Superior temporal gyrus (tissue), 1 donor: Measurements from ENCODE around the gene SDC1.

ENCODE experiments used
- DNase-seq: peaks from one replicate; pipeline ENCODE4 v3.0.0-alpha.2; 2016; ENCODE audit errors: extremely low spot score

Gene SDC1

GRCh38 chr2:20170704-20171250 is 54.2 kb downstream of the SDC1 start:
- no peak for DNase-seq

- DNase-seq: no peak
Measured at GRCh38 chr2:20169796-20170703, 54.9 kb downstream of the SDC1 start.

- DNase-seq: no peak
Measured at GRCh38 chr2:20168727-20169696, 55.9 kb downstream of the SDC1 start.

- DNase-seq: no peak
Measured at GRCh38 chr2:20168048-20168726, 56.7 kb downstream of the SDC1 start.

- DNase-seq: no peak
Measured at GRCh38 chr2:20167356-20167755, 57.6 kb downstream of the SDC1 start.

GRCh38 chr2:20165677-20166509 is 59.0 kb downstream of the SDC1 start:
- no peak for DNase-seq

GRCh38 chr2:20164734-20165478 is 60.0 kb downstream of the SDC1 start:
- DNase-seq: no peak

- no peak for DNase-seq
Measured at GRCh38 chr2:20164061-20164733, 60.7 kb downstream of the SDC1 start.

GRCh38 chr2:20159411-20160070 is 65.4 kb downstream of the SDC1 start:
- DNase-seq: no peak

- DNase-seq: no peak
Measured at GRCh38 chr2:20157193-20157891, 67.6 kb downstream of the SDC1 start.

- DNase-seq: no peak
Measured at GRCh38 chr2:20156836-20157192, 68.1 kb downstream of the SDC1 start.

GRCh38 chr2:20156076-20156759 is 68.7 kb downstream of the SDC1 start:
- DNase-seq: no peak

- DNase-seq: no peak
Measured at GRCh38 chr2:20153131-20153851, 71.6 kb downstream of the SDC1 start.

- DNase-seq: no peak
Measured at GRCh38 chr2:20150806-20151571, 73.9 kb downstream of the SDC1 start.
